GDM1 (cell line): ENCODE data around the gene EDN1.
"Not testable (repeated sequence)": the region's sequence is repeated elsewhere in the genome, so short reads cannot be mapped to it uniquely, and the experiment has no call there.

ENCODE experiments used
- DNase-seq: peaks from one replicate; lab custom pipeline; 2025; lab: John Stamatoyannopoulos, UW

EDN1 gene

GRCh38 chr6:12294851-12295536, 4.8 kb downstream of the EDN1 start:
- no peak for DNase-seq

GRCh38 chr6:12295558-12296254, 5.5 kb downstream of the EDN1 start:
- no peak for DNase-seq

- DNase-seq = no peak
These were observed 6.1 kb downstream of the EDN1 start for GRCh38 chr6:12296255-12296573.

- DNase-seq = no peak
These were observed 6.4 kb downstream of the EDN1 start for GRCh38 chr6:12296604-12297003.

- DNase-seq = no peak
These were observed 7.3 kb downstream of the EDN1 start for GRCh38 chr6:12297363-12298016.

GRCh38 chr6:12298017-12298978, 8.1 kb downstream of the EDN1 start:
- no peak for DNase-seq

DNA sequence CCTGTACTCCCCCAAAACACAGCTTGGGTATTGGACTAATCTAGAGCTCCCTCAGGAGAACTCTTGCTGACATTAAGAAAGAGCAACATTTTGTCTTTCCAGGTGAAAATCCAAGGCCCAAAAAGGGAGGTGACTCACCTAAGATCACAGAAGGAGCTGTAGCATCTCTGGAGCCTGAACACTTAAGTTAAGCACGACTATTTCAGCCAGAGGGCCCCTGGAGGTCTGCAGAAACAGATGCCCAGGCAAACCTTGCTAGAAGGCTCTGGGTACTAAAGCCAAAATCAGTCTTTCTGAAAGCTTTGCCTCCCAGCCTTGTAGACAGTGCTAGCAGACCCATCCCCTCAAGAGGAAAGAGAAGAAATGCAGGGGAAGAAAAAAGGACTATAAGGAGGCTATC, 8.8 kb downstream of the EDN1 start:
- no peak for DNase-seq

- no peak for DNase-seq
These were observed 10.9 kb downstream of the EDN1 start for GRCh38 chr6:12301018-12301417.

- no peak for DNase-seq
These were observed 14.3 kb downstream of the EDN1 start for GRCh38 chr6:12304487-12304886.

DNA sequence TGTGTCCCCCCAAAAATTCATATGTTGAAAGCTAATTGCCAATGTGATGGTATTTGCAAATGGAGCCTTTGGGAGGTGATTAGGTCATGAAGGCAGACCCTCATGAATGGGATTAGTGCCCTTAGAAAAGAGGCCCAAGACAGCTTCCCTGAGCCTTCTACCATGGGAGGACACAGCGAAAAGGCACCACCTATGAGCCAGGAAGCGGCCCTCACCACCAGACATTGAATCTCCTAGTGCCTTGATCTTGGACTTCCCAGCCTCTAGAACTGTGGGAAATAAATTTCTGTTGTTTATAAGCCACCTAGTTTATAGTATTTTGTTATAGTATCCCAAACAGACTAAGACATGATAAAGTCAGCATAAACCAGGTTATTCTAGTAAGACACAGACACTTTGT, 18.9 kb downstream of the EDN1 start:
- no peak for DNase-seq

- no peak for DNase-seq
These were observed 20.9 kb downstream of the EDN1 start for GRCh38 chr6:12311106-12311505.

GRCh38 chr6:12312736-12313135, 22.6 kb downstream of the EDN1 start:
- no peak for DNase-seq

- no peak for DNase-seq
These were observed 23.3 kb downstream of the EDN1 start for GRCh38 chr6:12313306-12313991.

GRCh38 chr6:12313992-12314589, 23.9 kb downstream of the EDN1 start:
- no peak for DNase-seq

DNA sequence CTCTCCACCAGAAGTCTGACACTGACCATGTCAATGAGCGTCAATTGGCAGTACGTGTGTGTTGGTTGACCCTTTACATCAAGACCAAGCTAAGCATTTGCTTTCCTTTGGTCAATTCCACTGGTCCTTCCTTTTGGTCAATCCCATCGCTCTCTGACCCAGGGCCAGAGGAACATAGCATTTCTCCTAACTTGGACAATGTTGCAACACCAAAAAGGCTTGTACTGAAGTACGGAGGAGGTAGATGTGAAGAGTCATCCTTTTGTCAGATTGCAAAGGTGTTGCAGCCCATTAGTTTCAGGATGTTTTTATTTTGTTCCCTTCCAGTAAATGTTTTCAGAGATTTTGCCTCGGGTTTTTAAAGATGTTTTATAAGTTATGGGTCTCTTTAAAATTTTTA, 24.6 kb downstream of the EDN1 start:
- no peak for DNase-seq

DNA sequence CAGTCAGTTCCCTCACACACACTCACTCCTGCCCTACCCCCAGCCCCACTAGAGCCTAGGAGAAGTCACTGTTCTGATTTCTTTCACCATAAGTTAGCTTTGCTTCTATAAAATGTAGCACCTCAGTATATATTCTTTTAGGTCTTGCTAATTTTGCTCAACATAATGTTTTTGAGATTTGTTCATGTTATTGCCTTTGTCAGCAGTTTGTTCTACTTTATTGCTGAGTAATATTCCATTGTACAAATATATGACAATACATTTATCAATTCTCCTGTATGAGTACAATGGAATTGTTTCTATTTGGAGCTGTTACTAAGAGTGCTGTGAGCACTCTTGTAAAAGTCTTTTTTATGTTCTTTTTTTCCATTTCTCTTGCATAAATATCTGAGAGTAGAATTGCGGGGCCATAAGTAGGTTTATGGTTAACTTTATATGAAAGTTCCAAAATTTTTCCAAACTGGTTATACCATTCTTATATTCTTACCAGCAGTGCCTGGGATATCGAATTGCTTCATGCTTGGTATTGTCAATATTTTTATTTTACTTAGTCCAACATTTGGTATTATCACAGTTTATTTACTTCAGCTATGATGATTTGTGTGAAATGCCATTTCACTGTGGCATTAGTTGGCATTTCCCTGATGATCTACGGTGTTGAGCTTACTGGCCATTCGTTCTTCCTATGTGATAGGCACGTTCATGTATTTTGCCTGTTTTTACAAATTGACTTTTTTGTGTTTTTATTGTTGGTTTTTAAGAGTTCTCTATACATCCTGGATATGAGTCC, 25.3 kb downstream of the EDN1 start:
- no peak for DNase-seq

GRCh38 chr6:12318749-12319148, 28.6 kb downstream of the EDN1 start:
- no peak for DNase-seq

DNA sequence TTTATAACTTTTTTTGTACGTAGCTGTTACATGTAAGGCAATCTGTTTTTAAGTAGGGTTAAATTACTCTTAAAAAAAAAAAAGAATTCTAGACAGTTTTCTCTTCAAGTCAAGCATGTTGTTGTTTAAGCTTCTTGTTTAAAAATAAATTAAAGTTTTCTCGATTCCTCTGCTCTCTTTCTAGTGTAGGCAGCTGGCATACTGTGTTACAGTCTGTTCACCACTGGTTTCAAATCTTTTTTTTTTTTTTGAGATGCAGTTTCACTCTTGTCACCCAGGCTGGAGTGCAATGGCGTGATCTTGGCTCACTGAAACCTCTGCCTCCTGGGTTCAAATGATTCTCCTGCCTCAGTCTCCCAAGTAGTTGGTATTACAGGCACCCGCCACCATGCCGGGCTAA, 29.9 kb downstream of the EDN1 start:
- not testable (repeated sequence) for DNase-seq

DNA sequence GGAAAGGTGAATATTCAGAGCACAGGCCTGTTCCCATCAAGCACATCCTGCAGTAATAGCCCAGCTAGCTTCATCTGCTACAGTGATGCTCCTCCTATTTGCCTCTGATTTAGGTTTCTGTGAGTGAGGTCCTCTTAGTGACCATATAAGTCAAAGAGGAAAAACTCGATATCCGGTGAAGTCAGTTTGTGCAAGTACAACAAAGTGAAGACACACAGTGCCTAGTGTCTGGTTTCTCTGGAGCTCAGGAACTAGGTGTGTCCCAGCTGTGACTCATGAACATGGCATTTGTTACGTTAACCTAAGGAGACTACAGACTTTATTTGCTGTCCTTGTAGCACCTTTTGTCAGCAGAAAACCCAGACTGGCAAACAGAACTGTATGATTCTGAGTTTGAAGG, 33.9 kb downstream of the EDN1 start:
- no peak for DNase-seq

GRCh38 chr6:12324748-12325147, 34.6 kb downstream of the EDN1 start:
- no peak for DNase-seq

DNA sequence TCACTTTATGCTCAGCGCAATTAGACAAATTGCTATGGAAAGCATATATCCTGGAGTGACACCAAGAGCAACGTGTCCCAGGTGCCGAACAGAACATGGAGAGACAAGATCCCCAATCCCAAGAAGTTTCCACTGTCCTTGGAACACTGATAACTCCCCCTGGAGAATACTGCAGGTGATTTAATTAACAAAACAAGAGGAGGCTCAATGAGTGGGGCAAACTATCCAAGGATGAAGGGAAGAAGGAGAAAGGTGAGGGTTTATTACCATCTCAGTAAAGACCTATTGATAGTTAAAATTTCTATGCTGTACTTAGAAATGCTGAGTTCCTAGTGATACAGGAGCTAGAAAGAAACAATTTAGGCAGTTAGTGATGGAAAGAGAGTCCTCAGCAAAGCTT, 35.7 kb downstream of the EDN1 start:
- no peak for DNase-seq
